Caco-2 (cell line): ENCODE measurements around the gene FFAR3. TPM values are rescaled to one million over a fixed set of nuclear protein-coding genes. Genes with fewer than 3 reads are reported as not detected.

Source experiments
- BruUV-seq: library from RNA; stranded (reverse); fragments of 400-500 nt; replicated peaks from 2 replicates; lab custom pipeline; 2021; lab: Mats Ljungman, UMichigan
- CTCF ChIA-PET: fragments of 300-600 bp; sonication (Branson Sonifier 250); formaldehyde crosslinking; loops from one replicate; lab custom pipeline; 2022; ENCODE audit warnings: antibody characterized with exemption; lab: Charles Lee
- POLR2A ChIA-PET: fragments of 300-600 bp; sonication (Branson Sonifier 250); formaldehyde crosslinking; loops from one replicate; lab custom pipeline; 2022; ENCODE audit warnings: antibody characterized with exemption; lab: Charles Lee
- DNase-seq, 2 experiments: peaks; one replicate each; pipeline versions ENCODE4 v3.0.0 to v3.0.0-alpha.2; 2020 to 2022
- H3K27me3 ChIP-seq: replicated peaks from 2 replicates; pipeline ENCODE4 v1.6.0; 2011; ENCODE audit warnings: low read length; ENCODE audit not compliant: control insufficient read depth, insufficient read depth
- H3K36me3 ChIP-seq: 2 replicates; pipeline ENCODE4 v1.5.1; 2011; ENCODE audit warnings: low read length; ENCODE audit not compliant: control insufficient read depth, insufficient read depth
- H3K4me1 ChIP-seq: fragments of 250-450 bp; sonication (Bioruptor Pico); 2 replicates; pipeline ENCODE4 v1.5.1; 2020; ENCODE audit warnings: mild to moderate bottlenecking
- H3K4me3 ChIP-seq: 2 replicates; pipeline ENCODE4 v1.5.1; 2011; ENCODE audit warnings: low read depth, mild to moderate bottlenecking, control low read depth, low read length
- H3K9me3 ChIP-seq: fragments of 250-450 bp; sonication (Bioruptor Pico); 2 replicates; pipeline ENCODE4 v1.5.1; 2020; ENCODE audit warnings: mild to moderate bottlenecking, moderate library complexity
- H3K27ac Mint-ChIP-seq: one replicate; pipeline ENCODE4 v1.8.0; 2022; ENCODE audit warnings: mixed read lengths; ENCODE audit not compliant: unreplicated experiment
- H3K27me3 Mint-ChIP-seq: one replicate; pipeline ENCODE4 v1.8.0; 2022; ENCODE audit warnings: mixed read lengths; ENCODE audit not compliant: insufficient read depth, unreplicated experiment
- H3K36me3 Mint-ChIP-seq: one replicate; pipeline ENCODE4 v1.8.0; 2022; ENCODE audit warnings: mild to moderate bottlenecking, mixed read lengths; ENCODE audit not compliant: insufficient read depth, unreplicated experiment
- H3K4me1 Mint-ChIP-seq: one replicate; pipeline ENCODE4 v1.8.0; 2022; ENCODE audit warnings: low read depth, mixed read lengths; ENCODE audit not compliant: unreplicated experiment
- H3K4me3 Mint-ChIP-seq: one replicate; pipeline ENCODE4 v1.8.0; 2022; ENCODE audit warnings: mild to moderate bottlenecking, moderate library complexity, mixed read lengths; ENCODE audit not compliant: unreplicated experiment
- H3K9me3 Mint-ChIP-seq: one replicate; pipeline ENCODE4 v1.8.0; 2022; ENCODE audit warnings: mixed read lengths; ENCODE audit not compliant: unreplicated experiment
- intact Hi-C: fragments of 100-400 bp; cut with micrococcal nuclease; formaldehyde crosslinking; loops from one replicate; pipeline ENCODE4 v1.10.0; 2022; ENCODE audit not compliant: unreplicated experiment
- total RNA-seq: library from RNA; stranded (reverse); gene quantifications from 2 replicates; pipeline ENCODE4 v1.2.3, GENCODE V29; 2022
- TF ChIP-seq, protein P1 (sequence below), 2 experiments: fragments of 200-600 bp in 1 of 2; IDR thresholded peaks; 1 replicate in 1 of 2; 2 replicates in 1 of 2; pipeline versions ENCODE4 v1.5.1 to v1.8.0; 2011 to 2022; ENCODE audit warnings: antibody characterized with exemption in 1 of 2, control low read depth in 1 of 2, inconsistent platforms in 1 of 2, low read depth in 1 of 2, low read length in 1 of 2, mild to moderate bottlenecking in 1 of 2, moderate library complexity in 1 of 2; ENCODE audit not compliant: insufficient read depth in 1 of 2, severe bottlenecking in 1 of 2, unreplicated experiment in 1 of 2

FFAR3 gene
- total RNA-seq, 1 experiment from 2014 or later = not detected

GRCh38 chr19:35381926-35382325 is 23.7 kb downstream of the FFAR3 start:
- H3K9me3 ChIP-seq = peaks cover 31% of the 10 kb centered on the region
- peaks cover 17% of the 10 kb centered on the region for H3K4me1 ChIP-seq
- TF ChIP-seq, protein P1, sequence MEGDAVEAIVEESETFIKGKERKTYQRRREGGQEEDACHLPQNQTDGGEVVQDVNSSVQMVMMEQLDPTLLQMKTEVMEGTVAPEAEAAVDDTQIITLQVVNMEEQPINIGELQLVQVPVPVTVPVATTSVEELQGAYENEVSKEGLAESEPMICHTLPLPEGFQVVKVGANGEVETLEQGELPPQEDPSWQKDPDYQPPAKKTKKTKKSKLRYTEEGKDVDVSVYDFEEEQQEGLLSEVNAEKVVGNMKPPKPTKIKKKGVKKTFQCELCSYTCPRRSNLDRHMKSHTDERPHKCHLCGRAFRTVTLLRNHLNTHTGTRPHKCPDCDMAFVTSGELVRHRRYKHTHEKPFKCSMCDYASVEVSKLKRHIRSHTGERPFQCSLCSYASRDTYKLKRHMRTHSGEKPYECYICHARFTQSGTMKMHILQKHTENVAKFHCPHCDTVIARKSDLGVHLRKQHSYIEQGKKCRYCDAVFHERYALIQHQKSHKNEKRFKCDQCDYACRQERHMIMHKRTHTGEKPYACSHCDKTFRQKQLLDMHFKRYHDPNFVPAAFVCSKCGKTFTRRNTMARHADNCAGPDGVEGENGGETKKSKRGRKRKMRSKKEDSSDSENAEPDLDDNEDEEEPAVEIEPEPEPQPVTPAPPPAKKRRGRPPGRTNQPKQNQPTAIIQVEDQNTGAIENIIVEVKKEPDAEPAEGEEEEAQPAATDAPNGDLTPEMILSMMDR (IDR thresholded peaks at IDR 0.05; ENCODE audit: insufficient read depth in 1 of 2, low read depth in 1 of 2, low read length in 1 of 2, severe bottlenecking in 1 of 2, unreplicated experiment in 1 of 2) = no peak
- Mint-ChIP-seq H3K27ac (no peak overlapping the region), H3K4me1 (peaks cover 23% of the 10 kb centered on the region), H3K36me3 (peaks cover 23% of the 10 kb centered on the region), H3K9me3 (peaks cover 37% of the 10 kb centered on the region), H3K27me3 (no peaks in the 10 kb centered on the region), H3K4me3 (no peak overlapping the region)
- intact Hi-C loops = loop anchor here (2.0 kb wide), 1 partner anchor 29 kb away; no protein-coding TSS in a partner anchor
- POLR2A ChIA-PET = no interaction called here
- CTCF ChIA-PET = no interaction called here
- no peaks in the 10 kb centered on the region for H3K36me3 ChIP-seq
- no peak overlapping the region for H3K4me3 ChIP-seq
- no peak for DNase-seq
- no TSS peak for BruUV-seq
- no peaks in the 10 kb centered on the region for H3K27me3 ChIP-seq

DNA sequence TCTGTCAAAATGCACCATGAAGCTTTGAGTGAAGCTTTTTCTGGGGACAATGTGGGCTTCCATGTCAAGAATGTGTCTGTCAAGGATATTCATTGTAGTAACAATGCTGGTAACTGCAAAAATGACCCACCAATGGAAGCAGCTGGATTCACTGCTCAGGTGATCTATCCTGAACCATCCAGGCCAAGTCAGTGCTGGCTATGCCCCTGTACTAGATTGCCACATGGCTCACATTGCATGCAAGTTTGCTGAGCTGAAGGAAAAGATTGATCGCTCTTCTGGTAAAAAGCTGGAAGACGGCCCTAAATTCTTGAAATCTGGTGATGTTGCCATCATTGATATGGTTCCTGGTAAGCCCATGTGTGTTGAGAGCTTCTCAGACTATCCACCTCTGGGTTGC is 25.3 kb downstream of the FFAR3 start:
- Mint-ChIP-seq H3K4me1 (peaks cover 23% of the 10 kb centered on the region), H3K27me3 (no peaks in the 10 kb centered on the region), H3K36me3 (peaks cover 17% of the 10 kb centered on the region), H3K27ac (no peak overlapping the region), H3K9me3 (peaks cover 28% of the 10 kb centered on the region), H3K4me3 (no peak overlapping the region)
- ChIA-PET POLR2A (no interaction called here), CTCF (no interaction called here)
- Histone ChIP-seq H3K4me3 (no peak overlapping the region), H3K9me3 (peaks cover 46% of the 10 kb centered on the region), H3K4me1 (peaks cover 17% of the 10 kb centered on the region), H3K27me3 (no peaks in the 10 kb centered on the region), H3K36me3 (no peaks in the 10 kb centered on the region)
- intact Hi-C loops = no loop called here
- no peak for DNase-seq
- TF ChIP-seq, protein P1 (IDR thresholded peaks at IDR 0.05; ENCODE audit: insufficient read depth in 1 of 2, low read depth in 1 of 2, low read length in 1 of 2, severe bottlenecking in 1 of 2, unreplicated experiment in 1 of 2) = no peak
- BruUV-seq = no TSS peak

GRCh38 chr19:35388277-35389054 is 30.2 kb downstream of the FFAR3 start:
- no peak overlapping the region for H3K27ac Mint-ChIP-seq
- Histone ChIP-seq H3K4me1 (no peaks in the 10 kb centered on the region), H3K27me3 (no peaks in the 10 kb centered on the region), H3K9me3 (peaks cover 44% of the 10 kb centered on the region), H3K36me3 (no peaks in the 10 kb centered on the region), H3K4me3 (no peak overlapping the region)
- DNase-seq = no peak
- intact Hi-C loops = no loop called here
- CTCF ChIA-PET = no interaction called here
- H3K4me1 Mint-ChIP-seq = no peaks in the 10 kb centered on the region
- TF ChIP-seq, protein P1 (IDR thresholded peaks at IDR 0.05; ENCODE audit: insufficient read depth in 1 of 2, low read depth in 1 of 2, low read length in 1 of 2, severe bottlenecking in 1 of 2, unreplicated experiment in 1 of 2) = no peak
- H3K4me3 Mint-ChIP-seq = no peak overlapping the region
- peaks cover 19% of the 10 kb centered on the region for H3K9me3 Mint-ChIP-seq
- H3K36me3 Mint-ChIP-seq = peaks cover 7% of the 10 kb centered on the region
- no peaks in the 10 kb centered on the region for H3K27me3 Mint-ChIP-seq
- POLR2A ChIA-PET = no interaction called here
- no TSS peak for BruUV-seq
